Hepatocyte (in vitro differentiated cells): ENCODE results near the gene PCGF3.

Experiments used
- CTCF ChIP-seq: fragments of 200-600 bp; sonication (generic); IDR thresholded peaks from 2 replicates; pipeline ENCODE4 v1.5.1; 2016; ENCODE audit warnings: antibody characterized with exemption, mild to moderate bottlenecking; ENCODE audit not compliant: poor library complexity
- EZH2 ChIP-seq: fragments of 200-600 bp; sonication (generic); IDR thresholded peaks from 2 replicates; pipeline ENCODE4 v1.6.1; 2016; ENCODE audit warnings: antibody characterized with exemption, mild to moderate bottlenecking, borderline replicate concordance

DNA sequence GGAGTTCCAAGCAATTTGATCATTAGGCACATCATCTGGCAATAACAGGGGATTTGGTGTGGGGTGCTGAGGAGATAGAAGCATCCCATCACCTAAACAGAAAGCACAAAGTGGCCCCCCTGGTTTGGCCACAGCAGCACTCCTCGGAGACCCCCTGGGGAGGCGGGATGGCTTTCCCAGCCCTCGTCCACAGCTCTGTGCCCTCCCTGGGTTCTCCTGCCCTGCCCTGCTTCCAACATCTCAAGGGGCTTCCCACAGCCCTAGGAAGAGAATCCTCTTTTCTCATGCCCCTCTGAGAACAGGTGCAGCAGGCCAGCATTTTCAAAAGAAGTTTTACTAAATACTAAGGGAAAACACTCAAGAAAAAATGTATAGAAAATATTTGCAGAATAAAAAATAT is 44.4 kb upstream of the PCGF3 start:
- TF ChIP-seq CTCF (no peak), EZH2 (no peak)
